Esophagus squamous epithelium (tissue), 5 donors: ENCODE data around the gene PADI2. TPM values are rescaled to one million over a fixed set of nuclear protein-coding genes. Genes with fewer than 3 reads are reported as not detected.
A peak's percentile ranks its signal among the peaks of the same experiment; 100 is the strongest.

Source experiments
- DNase-seq: peaks from one replicate; lab custom pipeline; 2025; lab: John Stamatoyannopoulos, UW
- H3K27ac ChIP-seq, 4 donors: fragments of 200-600 bp; sonication (generic); one replicate each; pipeline ENCODE4 v1.5.1; 2016 to 2019; ENCODE audit warnings: mild to moderate bottlenecking in 1 of 4
- H3K27me3 ChIP-seq, 4 donors: fragments of 200-600 bp; sonication (generic); 1 replicate in 3 of 4; 2 replicates in 1 of 4; pipeline versions ENCODE4 v1.5.1 to v1.6.0; 2017 to 2021; ENCODE audit warnings: antibody characterized with exemption in 1 of 4
- H3K36me3 ChIP-seq, 3 donors: fragments of 200-600 bp; sonication (generic); one replicate each; pipeline ENCODE4 v1.5.1; 2016 to 2019
- H3K4me1 ChIP-seq, 3 donors: fragments of 200-600 bp; sonication (generic); one replicate each; pipeline ENCODE4 v1.5.1; 2017 to 2019
- H3K4me3 ChIP-seq, 4 donors: fragments of 200-600 bp; sonication (generic); 1 replicate in 3 of 4; 2 replicates in 1 of 4; pipeline ENCODE4 v1.5.1; 2016 to 2019; ENCODE audit warnings: mild to moderate bottlenecking in 2 of 4, moderate library complexity in 1 of 4
- H3K9me3 ChIP-seq, 3 donors: fragments of 200-600 bp; sonication (generic); one replicate each; pipeline ENCODE4 v1.5.1; 2016 to 2019
- CTCF ChIP-seq, 6 experiments: fragments of 450-650 bp in 4 of 6; fragments of 200-600 bp in 2 of 6; sonication (generic) in 2 of 6; IDR thresholded peaks; one replicate each; pipeline ENCODE4 v1.5.1; 2016 to 2019; ENCODE audit warnings: antibody characterized with exemption in 6 of 6, mild to moderate bottlenecking in 4 of 6, moderate library complexity in 4 of 6
- POLR2A ChIP-seq, 4 donors: fragments of 450-650 bp; IDR thresholded peaks; one replicate each; pipeline ENCODE4 v1.6.1; 2017; ENCODE audit warnings: antibody characterized with exemption in 4 of 4, mild to moderate bottlenecking in 4 of 4, moderate library complexity in 3 of 4
- WGBS, 2 donors: methylation state at CpG; one replicate each; pipeline ENCODE4 v1.1.5; 2018; 5-methylcytosine and 5-hydroxymethylcytosine counted together
- intact Hi-C: fragments of 100-400 bp; cut with DNase I; formaldehyde crosslinking; loops from one replicate; pipeline ENCODE4 v1.15.0; 2022
- total RNA-seq, 4 donors: library from RNA; depleted of rRNA; stranded (reverse); fragments of >200 nt; gene quantifications; one replicate each; pipeline ENCODE4 v1.1.0, GENCODE V29; 2016
- donor health status: DM: yes; HTN: yes; CAD: no.

The PADI2 gene
- total RNA-seq, 4 donors from 2014 or later, result 0.57 to 2.1 (median 1.1) TPM

- H3K36me3 ChIP-seq, result no peaks in the 10 kb centered on the region
- no peak overlapping the region for H3K4me3 ChIP-seq
- DNase-seq, result no peak
- H3K27ac ChIP-seq, result no peak overlapping the region
- peaks cover 13 to 35% (median 19%) of the 10 kb centered on the region in 3 donors for H3K4me1 ChIP-seq
- TF ChIP-seq POLR2A (IDR thresholded peaks at IDR 0.05) (no peak), CTCF (IDR thresholded peaks at IDR 0.05) (no peak)
- WGBS, 2 donors, result 70% methylated on average over 2 to 3 of the region's 8 CpGs
- H3K9me3 ChIP-seq, result no peaks in the 10 kb centered on the region
- H3K27me3 ChIP-seq, result peaks cover 0 to 47% (median 9%) of the 10 kb centered on the region in 4 donors
- intact Hi-C loops, result loop anchor here (5.0 kb wide), 1 partner anchor 115 kb away; no protein-coding TSS in a partner anchor
Observed at GRCh38 chr1:17121881-17122280, 2.6 kb upstream of the PADI2 start.

- TF ChIP-seq POLR2A (IDR thresholded peaks at IDR 0.05) (no peak), CTCF (IDR thresholded peaks at IDR 0.05) (no peak)
- WGBS, 2 donors, result 71 to 77% methylated on average over 5 to 6 of the region's 23 CpGs
- intact Hi-C loops, result loop anchor here (5.0 kb wide), 1 partner anchor 116 kb away; no protein-coding TSS in a partner anchor
- Histone ChIP-seq H3K9me3 (no peaks in the 10 kb centered on the region), H3K27me3 (peaks cover 0 to 51% (median 9%) of the 10 kb centered on the region in 4 donors), H3K36me3 (no peaks in the 10 kb centered on the region), H3K4me3 (no peak overlapping the region), H3K4me1 (peaks cover 13 to 33% (median 19%) of the 10 kb centered on the region in 3 donors), H3K27ac (no peak overlapping the region)
- DNase-seq, result no peak
Observed at GRCh38 chr1:17120962-17121837, 1.9 kb upstream of the PADI2 start.

GRCh38 chr1:17120481-17120877, 1.2 kb upstream of the PADI2 start:
- Histone ChIP-seq H3K36me3 (no peaks in the 10 kb centered on the region), H3K9me3 (no peaks in the 10 kb centered on the region), H3K27ac (no peak overlapping the region), H3K4me3 (no peak overlapping the region), H3K27me3 (peaks cover 0 to 54% (median 9%) of the 10 kb centered on the region in 4 donors), H3K4me1 (peaks cover 13 to 26% (median 14%) of the 10 kb centered on the region in 3 donors)
- 84 to 86% methylated on average over 4 to 5 of the region's 5 CpGs for WGBS, 2 donors
- intact Hi-C loops, result loop anchor here (5.0 kb wide), 1 partner anchor 117 kb away; no protein-coding TSS in a partner anchor
- DNase-seq, result no peak
- no peak for TF ChIP-seq CTCF (IDR thresholded peaks at IDR 0.05)
- no peak for TF ChIP-seq POLR2A (IDR thresholded peaks at IDR 0.05)

GRCh38 chr1:17119773-17120480, 676 bp upstream of the PADI2 start:
- DNase-seq, result no peak
- Histone ChIP-seq H3K4me1 (peaks cover 13 to 25% (median 14%) of the 10 kb centered on the region in 3 donors), H3K27ac (no peak overlapping the region), H3K9me3 (no peaks in the 10 kb centered on the region), H3K4me3 (peak overlapping the region in 3 of 4 donors; percentile 16 to 57 (median 38)), H3K36me3 (no peaks in the 10 kb centered on the region), H3K27me3 (peaks cover 0 to 60% (median 9%) of the 10 kb centered on the region in 4 donors)
- intact Hi-C loops, result loop anchor here (5.0 kb wide), 1 partner anchor 117 kb away; no protein-coding TSS in a partner anchor
- TF ChIP-seq POLR2A (IDR thresholded peaks at IDR 0.05) (no peak), CTCF (IDR thresholded peaks at IDR 0.05) (no peak)
- WGBS, 2 donors, result 42 to 51% methylated on average over 17 of the region's 20 CpGs
